NOMO-1 treated with dmso at 0.1 percent for 144 hours (cell line): Measurements from ENCODE around the gene BRSK2.

Experiments used
- DNase-seq: peaks from one replicate; lab custom pipeline; 2025; ENCODE audit not compliant: unreplicated experiment; lab: John Stamatoyannopoulos, UW

Gene BRSK2

DNA sequence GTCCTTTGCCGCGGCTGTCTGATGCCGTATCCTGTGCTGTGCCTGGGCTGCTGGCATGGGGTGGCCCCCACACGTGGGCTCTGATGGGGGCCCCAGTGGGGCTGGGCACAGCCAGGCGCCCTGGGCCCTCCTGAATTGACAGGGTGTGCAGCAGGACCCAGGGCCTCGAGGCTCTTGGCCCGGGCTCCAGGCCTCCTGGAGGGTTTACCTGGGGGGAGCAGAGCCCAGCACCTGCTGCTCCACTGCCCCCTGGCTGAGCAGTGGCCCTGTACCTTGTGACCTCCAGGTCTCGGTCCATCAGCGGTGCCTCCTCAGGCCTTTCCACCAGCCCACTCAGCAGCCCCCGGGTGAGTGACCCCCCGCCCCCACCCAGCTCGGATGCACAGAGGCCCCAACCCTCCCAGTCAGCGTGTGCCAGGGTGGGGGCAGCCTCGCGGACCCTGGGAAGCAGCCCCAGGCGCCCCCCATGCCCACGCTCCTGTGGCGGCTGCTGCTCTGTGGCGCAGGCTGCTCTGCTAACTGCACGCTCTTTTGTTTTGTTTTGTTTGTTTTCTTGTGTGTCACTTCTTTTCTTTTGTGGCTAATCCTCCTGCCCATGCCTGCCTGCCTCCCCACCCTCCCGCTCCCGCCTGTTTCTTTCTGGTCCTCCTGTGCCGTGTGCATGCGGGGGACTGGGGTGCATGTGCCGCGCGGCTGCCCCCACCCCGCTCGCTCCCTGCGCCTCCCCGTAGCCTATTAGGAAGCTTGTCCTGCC is 59.9 kb downstream of the BRSK2 start:
- DNase-seq: no peak

DNA sequence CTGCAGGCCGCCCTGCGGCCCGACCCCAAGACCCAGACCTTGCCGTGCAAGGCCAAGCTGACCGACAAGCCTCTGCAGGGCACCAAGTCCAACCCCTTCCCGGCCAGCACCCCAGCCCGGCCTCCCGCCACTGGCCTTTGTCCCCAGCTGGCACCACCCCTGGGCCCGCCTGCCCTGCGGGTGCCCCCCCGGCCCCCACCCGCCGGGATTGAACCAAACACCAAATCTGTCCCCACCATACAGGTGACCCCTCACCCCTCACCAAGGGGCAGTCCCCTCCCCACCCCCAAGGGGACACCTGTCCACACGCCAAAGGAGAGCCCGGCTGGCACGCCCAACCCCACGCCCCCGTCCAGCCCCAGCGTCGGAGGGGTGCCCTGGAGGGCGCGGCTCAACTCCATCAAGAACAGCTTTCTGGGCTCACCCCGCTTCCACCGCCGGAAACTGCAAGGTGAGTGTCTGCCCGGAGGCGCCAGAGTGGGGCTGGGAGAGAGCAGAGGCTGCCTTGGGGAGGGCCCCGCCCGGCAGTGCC is 60.7 kb downstream of the BRSK2 start:
- DNase-seq: no peak

- DNase-seq: no peak
Observed at GRCh38 chr11:1450949-1451710, 61.4 kb downstream of the BRSK2 start.

DNA sequence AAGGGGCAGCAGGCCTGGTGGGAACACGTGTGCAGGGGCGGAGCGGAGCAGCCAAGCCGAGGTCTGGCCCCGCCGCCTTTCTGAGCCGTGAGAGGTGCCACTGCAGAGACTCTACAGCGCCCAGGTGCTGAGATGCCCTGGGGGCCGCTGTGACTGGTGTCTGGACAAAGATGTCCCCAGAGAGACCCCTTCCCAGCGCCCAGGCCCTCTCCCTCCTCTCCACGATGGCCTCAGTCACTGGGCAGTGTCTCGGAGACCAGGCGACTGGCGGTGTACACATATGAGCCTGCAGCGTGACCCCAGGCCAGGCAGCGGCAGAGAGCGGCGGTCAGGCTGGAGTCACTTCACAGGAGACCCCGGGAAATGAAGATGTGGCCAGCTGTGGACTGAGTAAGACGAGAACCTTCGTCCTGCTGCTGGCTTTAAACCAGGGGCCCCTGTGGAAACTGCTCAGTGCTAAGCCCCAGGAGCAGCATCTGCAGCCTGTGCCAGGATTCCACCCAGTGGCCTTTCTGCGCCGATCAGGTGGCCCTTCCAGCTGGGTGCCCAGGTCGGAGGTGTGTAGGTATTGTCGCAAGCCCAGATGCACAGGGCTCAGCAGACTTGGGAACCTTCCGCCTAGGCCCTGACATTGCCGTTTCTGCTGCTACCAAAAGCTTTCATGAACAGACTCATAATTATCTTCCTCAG is 62.2 kb downstream of the BRSK2 start:
- no peak for DNase-seq

GRCh38 chr11:1452744-1453143 is 63.0 kb downstream of the BRSK2 start:
- DNase-seq: no peak

DNA sequence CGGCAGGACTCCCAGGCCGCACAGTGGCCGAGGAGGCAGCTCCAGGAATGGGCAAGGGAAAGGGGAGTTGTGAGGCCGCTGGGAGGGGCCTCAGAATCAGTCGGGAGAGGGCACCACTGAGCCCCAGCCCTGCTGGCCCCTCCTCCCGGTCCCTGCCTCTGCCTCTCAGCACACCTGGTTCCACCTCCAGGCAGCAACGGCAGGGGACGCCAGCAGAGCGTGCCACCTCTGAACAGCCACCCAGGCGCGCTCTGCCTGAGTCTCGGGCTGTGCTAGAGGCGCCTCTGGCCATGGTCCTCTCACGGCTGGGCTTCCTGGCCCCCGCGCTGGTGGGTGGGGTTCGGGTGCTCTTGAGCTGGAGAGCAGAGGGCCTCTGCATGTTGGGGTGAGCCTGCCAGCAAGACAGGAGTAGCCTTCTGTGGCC is 63.9 kb downstream of the BRSK2 start:
- no peak for DNase-seq

- no peak for DNase-seq
Observed at GRCh38 chr11:1454576-1454975, 64.8 kb downstream of the BRSK2 start.

DNA sequence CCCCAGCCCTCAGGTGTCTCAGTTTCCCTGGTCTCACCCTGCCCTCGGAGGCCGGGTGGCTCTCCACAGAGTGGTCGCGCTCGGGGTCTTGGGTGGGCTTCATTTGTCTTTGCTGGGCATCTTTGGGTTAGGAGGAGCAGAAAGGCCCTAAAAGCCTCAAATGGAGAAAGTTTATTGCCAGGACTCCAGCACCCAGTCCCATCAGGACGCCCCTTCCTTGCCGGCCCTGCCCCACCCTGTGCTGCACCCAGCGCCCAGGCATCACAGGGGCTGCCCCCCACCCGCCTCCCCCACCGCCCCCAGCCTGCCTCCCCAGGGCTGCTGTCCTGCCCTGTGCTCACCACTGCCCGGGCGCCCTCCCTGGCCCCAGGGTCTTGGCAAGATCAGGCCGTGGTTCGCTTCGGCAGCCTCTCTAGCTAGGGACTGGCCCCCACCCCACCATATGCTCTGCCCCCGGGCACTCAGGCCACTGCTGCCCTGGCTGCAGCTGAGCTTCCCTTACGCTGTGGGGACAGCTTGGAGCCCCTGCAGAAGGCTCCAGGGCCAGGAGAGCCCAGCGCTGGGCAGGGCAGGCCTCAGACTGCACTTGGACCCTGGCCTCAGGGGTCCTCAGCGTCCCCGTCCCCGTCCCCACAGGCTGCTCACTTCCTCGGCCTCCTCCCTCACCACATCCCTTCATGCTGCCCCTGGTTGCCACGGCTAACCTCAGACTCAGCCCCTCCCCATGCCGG is 65.5 kb downstream of the BRSK2 start:
- no peak for DNase-seq

DNA sequence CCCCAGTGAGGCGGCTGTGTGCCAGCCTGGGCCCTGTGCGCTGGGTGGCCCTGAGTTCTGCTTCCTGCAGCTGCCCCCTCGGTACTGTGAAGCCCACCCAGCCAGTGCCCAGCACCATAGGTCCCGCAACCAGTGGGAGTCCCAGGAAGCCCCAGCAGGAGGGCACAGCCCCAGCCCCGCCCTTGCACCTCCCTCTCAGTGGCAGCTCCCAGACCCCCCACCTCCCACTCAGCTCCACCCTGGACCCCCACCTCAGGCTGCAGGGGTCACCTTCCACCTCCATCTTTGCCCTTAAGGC is 66.0 kb downstream of the BRSK2 start:
- no peak for DNase-seq

- no peak for DNase-seq
Observed at GRCh38 chr11:1456176-1456575, 66.4 kb downstream of the BRSK2 start.

DNA sequence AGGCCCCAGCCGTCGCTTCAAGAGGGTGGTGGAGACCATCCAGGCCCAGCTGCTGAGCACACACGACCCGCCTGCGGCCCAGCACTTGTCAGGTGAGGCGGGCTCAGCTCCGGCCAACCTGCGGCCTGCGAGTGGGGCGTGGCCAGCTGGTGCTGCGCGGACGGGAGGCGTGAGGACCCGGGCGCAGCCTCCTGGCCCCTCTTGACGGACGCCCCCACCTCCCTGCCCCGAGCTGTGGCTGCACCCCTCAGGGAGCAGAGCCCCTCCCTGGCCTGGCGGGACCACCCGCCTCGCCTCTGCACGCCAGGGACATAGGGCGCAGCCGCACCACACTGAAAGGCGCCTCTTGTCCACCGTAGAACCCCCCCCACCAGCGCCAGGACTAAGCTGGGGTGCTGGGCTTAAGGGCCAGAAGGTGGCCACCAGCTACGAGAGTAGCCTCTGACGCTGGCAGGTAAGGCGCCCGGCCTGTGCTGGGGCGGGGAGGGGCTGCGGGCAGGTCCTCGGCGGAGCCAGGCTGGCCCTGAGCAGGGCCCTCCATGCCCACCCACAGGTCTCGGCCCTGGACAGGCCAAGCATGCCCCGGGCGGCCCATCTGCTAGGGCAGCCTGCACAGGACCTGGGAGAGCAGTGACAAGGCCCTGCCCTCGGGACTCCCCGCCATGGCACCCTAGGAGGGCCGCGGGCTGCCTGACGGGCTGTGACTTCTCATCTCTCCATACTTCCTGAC is 67.0 kb downstream of the BRSK2 start:
- no peak for DNase-seq

GRCh38 chr11:1457326-1457680 is 67.6 kb downstream of the BRSK2 start:
- DNase-seq: no peak

DNA sequence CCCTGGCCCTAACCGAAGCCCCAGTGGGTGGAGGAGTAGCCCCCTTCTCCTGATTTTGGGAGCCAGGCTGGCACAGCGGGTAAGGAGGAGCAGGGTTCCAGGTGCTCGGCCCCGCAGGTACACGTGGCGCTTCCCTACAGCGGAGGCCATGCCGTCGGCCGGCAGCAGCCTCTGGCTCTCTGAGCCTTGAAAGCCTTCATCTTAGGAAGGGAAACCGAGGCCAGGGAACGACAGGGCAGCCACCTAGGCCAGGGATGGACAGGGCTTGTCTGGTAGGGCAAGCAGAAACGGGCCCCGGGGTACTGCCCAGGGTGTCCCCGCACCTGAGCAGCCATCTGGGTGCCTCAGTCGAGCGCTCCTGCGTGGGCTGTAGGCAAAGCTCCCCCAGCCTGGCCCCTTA is 68.1 kb downstream of the BRSK2 start:
- no peak for DNase-seq

DNA sequence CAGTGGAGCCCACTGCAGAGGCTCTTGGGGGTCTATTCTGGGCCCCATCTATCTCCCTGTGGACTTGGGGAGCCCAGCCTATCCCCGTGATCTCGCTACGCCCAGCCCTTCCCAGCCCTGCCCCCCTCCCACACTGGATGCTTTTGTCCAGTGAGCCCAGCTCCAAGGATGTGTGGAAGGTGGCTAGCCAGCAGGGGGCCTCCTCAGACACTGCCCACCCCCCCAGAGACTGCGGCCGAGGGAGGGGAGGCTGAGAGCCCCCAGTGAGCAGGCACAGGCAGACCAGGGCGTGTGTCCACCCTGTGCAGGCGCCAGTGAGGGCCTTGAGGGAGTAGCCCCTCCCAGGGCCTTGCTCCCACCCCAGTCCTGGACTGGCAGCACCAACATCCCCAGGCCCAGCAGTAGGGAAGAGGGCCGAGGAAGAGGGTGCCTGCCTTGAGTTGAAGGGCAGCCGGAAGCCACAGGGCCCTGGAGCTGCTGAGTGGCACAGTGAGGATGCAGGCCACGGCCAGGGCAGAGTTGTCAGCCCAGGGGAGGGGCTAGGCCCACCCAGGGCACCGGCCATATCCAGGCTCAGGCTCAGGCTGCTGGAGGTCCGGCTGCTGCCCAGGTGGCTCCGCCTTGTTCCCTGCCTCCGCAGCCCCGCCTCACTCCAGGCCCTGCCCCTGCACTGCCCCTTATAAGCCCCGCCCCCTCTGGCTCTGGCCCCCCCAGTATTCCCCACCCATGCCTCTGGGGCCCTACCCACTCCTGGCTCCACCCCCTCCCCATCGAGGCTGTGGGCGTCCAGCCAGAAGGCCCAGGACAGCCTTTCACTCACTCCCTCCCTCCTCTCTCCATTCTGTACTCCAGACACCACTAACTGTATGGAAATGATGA is 68.8 kb downstream of the BRSK2 start:
- no peak for DNase-seq

GRCh38 chr11:1459219-1459575 is 69.5 kb downstream of the BRSK2 start:
- DNase-seq: no peak

GRCh38 chr11:1459764-1460395 is 70.1 kb downstream of the BRSK2 start:
- DNase-seq: no peak

DNA sequence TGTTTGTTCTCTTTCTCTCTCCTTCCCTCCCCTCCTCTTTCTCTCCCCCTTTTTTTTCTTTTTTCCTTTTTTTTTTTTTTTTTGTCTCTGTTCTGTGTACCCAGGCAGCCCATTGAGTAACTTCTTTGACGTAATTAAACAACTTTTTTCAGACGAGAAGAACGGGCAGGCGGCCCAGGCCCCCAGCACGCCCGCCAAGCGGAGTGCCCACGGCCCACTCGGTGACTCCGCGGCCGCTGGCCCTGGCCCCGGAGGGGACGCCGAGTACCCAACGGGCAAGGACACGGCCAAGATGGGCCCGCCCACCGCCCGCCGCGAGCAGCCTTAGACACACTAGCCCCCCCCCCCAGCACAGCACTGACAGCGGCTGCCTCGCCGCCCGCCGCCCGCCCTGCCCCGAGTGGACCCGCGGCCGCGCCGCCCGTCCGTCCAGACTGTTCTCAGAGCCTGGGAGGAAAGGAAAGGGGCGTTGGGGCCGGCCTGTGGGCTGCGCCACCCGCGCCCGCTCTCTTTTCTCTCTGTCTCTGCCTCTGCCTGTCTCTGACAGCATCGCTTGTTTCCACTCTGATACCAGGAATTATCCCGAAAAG is 70.8 kb downstream of the BRSK2 start:
- no peak for DNase-seq

- no peak for DNase-seq
Observed at GRCh38 chr11:1460986-1461825, 71.5 kb downstream of the BRSK2 start.
